IPS-NIHi7 (cell line): ENCODE results near the gene SMC1B.
"Not testable (repeated sequence)": the region's sequence is repeated elsewhere in the genome, so short reads cannot be mapped to it uniquely, and the experiment has no call there.

Source experiments
- DNase-seq: peaks from one replicate; pipeline ENCODE4 v3.0.0; 2012; ENCODE audit warnings: mixed read lengths; ENCODE audit errors: extremely low spot score

Gene SMC1B

GRCh38 chr22:45422237-45422983, 9.0 kb upstream of the SMC1B start:
- DNase-seq = no peak

- no peak for DNase-seq
Observed at GRCh38 chr22:45421349-45422055, 8.1 kb upstream of the SMC1B start.

GRCh38 chr22:45420539-45420938, 7.1 kb upstream of the SMC1B start:
- DNase-seq = no peak

GRCh38 chr22:45420011-45420410, 6.6 kb upstream of the SMC1B start:
- no peak for DNase-seq

GRCh38 chr22:45418770-45419138, 5.4 kb upstream of the SMC1B start:
- no peak for DNase-seq

GRCh38 chr22:45418056-45418769, 4.8 kb upstream of the SMC1B start:
- no peak for DNase-seq

- DNase-seq = no peak
Observed at GRCh38 chr22:45413013-45413367, 409 bp downstream of the SMC1B start.

- no peak for DNase-seq
Observed at GRCh38 chr22:45407793-45408192, 5.6 kb downstream of the SMC1B start.

GRCh38 chr22:45402466-45402985, 10.9 kb downstream of the SMC1B start:
- DNase-seq = no peak

GRCh38 chr22:45399712-45400445, 13.5 kb downstream of the SMC1B start:
- DNase-seq = no peak

- no peak for DNase-seq
Observed at GRCh38 chr22:45398214-45398613, 15.2 kb downstream of the SMC1B start.

GRCh38 chr22:45397806-45398205, 15.6 kb downstream of the SMC1B start:
- DNase-seq = no peak

GRCh38 chr22:45389546-45389945, 23.9 kb downstream of the SMC1B start:
- no peak for DNase-seq

- no peak for DNase-seq
Observed at GRCh38 chr22:45381348-45381747, 32.1 kb downstream of the SMC1B start.

GRCh38 chr22:45376703-45377102, 36.7 kb downstream of the SMC1B start:
- DNase-seq = no peak

- no peak for DNase-seq
Observed at GRCh38 chr22:45376009-45376408, 37.4 kb downstream of the SMC1B start.

GRCh38 chr22:45373592-45373991, 39.8 kb downstream of the SMC1B start:
- DNase-seq = not testable (repeated sequence)

- no peak for DNase-seq
Observed at GRCh38 chr22:45366713-45367112, 46.7 kb downstream of the SMC1B start.

- no peak for DNase-seq
Observed at GRCh38 chr22:45359627-45360026, 53.8 kb downstream of the SMC1B start.

- DNase-seq = no peak
Observed at GRCh38 chr22:45358127-45358526, 55.3 kb downstream of the SMC1B start.

- DNase-seq = no peak
Observed at GRCh38 chr22:45357490-45357889, 55.9 kb downstream of the SMC1B start.

- DNase-seq = no peak
Observed at GRCh38 chr22:45353786-45354185, 59.6 kb downstream of the SMC1B start.
